GM19023 (cell line): Measurements from ENCODE around the gene PXDN.
A peak's percentile ranks its signal among the peaks of the same experiment; 100 is the strongest.
"Not testable (repeated sequence)": the region's sequence is repeated elsewhere in the genome, so short reads cannot be mapped to it uniquely, and the experiment has no call there.

Experiments used
- ATAC-seq: cut with Tn5 transposase; IDR thresholded peaks from one replicate; pipeline ENCODE4 v1.9.1; 2021; ENCODE audit warnings: mild to moderate bottlenecking, moderate library complexity; ENCODE audit not compliant: unreplicated experiment

PXDN gene

DNA sequence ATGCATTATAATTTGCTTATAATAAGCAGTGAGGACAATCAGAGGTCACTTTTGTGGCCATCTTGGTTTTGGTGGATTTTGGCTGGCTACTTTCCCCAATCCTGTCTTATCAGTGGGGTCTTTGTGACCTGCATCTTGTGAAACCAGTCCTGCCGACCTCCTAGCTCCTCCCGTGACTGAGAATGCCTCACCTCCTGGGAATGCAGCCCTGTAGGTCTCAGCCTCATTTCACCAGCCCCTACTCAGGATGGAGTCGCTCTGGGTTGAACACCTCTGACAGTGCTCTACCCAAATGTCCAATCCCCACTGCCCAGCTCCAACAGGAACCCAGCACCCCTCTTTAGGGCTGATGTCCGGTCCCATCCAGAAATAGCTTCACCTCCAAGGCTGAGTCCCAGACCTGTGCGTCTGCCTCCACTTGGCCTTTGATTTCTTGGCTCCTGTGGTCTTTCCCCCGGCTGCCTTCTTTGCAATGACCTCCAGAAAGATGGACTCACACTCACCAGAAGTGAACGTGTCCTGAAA, 31.3 kb upstream of the PXDN start:
- ATAC-seq: no peak

DNA sequence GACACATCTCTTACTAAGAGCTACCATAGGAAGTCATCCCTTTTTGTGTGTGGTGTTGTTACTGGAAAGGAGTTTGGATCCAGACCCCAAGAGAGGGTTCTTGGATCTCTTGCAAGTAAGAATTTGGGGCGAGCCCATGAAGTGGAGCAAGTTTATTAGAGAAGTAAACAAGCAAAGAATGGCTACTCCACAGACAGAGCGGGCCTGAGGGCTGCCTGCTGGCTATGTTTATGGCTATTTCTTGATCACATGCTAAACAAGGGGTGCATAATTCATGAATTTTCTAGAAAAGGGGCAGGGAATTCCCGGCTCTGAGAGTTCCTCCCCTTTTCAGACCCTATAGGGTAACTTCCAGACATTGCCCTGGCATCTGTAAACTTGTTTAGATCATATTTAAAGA, 30.6 kb upstream of the PXDN start:
- no peak for ATAC-seq

DNA sequence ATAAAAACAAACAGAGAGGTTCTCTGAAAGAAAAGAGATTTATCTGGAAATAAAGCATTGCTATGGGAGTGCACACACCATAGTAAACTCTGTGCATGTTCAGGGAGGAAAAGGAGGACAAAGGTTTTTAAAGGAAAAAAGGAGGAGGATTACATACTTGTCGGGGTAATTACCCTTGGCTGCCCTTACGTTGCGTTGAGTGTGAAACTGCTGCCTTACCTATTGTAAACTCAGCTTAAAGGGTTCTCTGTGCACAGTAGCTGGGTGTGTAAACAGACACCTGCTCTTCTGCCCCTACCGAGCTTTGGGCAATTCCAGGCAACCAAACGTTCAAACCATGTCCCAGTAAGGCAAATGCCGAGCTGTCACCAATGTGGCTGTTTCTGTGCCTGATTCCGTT, 29.6 kb upstream of the PXDN start:
- ATAC-seq: no peak

DNA sequence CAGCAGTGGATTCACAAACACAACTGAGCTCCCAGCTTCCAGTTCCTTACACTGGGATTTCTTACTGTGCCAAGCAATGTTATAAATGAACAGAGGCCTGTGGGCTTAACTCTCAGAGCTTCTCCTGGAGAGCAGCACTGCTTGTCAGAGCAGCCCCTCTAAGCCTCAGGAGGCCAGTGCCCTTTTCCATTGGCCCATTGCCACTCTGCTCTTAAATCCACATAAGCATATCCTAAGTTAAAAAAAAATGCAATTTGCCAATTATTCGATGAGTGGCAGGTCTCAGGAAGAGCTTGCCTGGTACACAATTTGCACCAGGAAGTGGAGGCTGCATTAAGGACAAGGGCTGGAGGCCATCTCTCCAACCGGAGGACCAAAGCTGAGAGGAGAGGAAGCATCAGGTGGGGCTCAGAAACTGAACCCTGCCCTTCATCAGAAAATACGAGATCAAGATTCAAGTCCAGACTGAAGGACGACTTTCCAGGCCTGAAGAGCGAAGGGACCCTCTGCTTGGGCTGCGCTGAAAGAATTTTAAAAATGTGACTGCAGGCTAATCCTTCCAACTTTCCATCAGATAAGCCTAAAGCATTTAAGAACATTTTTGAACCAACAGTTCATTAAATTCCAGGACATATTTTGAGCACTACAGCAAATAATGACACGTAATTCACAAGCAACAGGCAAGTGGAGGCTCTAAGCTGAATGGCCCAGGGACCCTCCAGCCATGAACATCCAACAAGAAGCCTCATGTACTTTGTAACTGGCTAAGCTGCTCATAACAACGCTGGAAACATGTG, 28.4 kb upstream of the PXDN start:
- no peak for ATAC-seq

DNA sequence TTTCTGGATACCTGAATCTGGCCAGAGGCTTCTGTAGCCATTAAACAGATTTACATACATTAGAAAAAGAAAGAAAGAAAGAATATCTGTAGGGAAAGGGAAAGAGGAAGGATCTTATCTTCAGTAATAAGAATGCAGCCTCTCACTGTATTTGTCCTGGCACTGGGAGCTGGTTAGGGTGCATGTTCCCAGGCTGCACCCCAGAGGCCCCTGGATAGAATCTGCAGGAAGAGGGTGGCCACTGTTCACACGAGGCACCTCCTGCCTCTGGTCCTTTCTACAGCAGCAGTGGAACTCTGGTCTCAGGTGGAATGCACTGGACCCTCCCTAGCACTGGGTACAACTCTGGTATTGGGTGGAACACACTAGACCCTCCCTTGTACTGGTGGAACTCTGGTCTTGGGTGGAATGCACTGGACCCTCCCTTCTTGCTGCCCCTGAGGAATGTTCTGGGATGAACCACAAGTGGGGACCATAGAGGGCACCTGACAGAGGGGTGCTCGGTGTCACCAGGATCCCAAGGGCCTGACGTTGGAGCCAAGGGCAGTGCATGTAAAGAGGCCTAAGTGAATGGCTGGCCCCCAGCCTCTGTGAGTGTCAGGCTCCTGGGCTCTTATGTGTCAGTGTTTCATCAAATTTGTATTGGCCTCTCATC, 27.4 kb upstream of the PXDN start:
- ATAC-seq: no peak

DNA sequence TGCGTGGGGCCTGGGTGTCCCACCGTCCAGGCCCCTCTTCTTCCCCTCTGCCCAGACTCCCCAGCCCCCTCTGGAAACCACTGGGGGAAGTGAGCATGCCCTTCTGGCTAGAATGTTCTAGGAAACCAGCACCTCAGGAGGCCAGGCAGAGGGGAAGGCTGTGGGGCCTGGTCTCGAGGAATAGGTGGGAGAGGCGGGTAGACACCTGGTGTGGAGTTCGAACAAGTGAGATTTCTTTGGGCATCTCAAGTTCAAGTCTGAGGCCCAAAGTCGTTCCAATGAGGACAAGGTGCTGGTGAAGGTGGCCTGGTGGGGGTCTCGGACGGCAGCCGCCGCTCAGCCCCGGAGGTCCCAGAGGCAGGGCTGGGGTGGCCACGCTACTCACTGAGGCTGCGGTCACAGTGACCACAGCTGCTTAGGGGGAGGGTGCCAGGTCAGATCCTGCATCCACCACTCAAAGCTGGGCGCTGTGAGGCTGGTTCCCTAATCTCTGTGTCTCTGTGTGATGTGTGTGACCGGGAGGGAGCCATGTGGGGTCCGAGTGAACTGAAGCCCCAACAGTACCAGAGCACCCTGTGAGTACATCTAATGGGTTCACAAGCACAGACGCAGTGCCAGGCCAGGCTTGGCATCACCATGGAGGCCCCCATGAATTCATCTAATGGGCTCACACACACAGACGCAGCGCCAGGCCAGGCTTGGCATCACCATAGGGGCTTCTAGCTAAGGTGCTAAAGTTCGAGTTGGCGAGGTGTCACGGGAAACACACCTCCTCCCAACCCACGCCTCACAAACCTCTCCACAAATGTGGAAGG, 26.5 kb upstream of the PXDN start:
- ATAC-seq: no peak

DNA sequence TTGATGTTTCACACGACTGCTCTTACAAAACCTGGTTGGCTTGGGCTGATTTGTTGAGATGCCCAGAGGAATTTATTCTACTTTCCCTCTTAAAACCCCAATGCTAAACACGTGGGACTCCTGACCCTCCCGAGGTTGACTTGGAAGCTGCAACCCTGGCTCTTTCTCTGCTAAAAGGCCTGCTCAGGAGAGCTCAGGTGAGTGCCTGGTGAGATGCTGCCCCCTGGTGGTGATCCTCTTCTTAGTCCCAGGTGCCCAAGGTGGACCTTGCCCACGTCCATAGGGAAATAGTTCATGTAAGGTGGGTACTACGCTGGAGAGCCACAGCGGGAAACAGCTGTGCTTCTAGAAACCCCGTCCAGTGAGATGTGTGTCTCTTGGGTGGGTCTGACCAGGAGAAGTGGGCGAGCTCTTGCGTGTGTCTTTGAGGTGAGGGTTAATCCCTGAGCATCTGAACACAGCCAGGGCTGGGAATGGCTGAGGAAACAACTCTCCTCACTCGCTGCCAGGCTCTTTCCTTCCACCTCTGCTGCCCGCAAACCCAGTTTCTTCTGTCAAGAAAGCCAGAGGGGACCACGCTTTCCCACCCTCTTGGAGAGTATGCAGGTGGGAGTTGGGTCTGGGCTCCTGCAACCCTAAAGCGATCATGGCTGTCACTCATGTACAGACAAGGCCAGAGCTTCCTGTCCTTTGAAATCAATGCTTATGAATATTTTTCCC, 25.5 kb upstream of the PXDN start:
- peak; percentile 73 for ATAC-seq

DNA sequence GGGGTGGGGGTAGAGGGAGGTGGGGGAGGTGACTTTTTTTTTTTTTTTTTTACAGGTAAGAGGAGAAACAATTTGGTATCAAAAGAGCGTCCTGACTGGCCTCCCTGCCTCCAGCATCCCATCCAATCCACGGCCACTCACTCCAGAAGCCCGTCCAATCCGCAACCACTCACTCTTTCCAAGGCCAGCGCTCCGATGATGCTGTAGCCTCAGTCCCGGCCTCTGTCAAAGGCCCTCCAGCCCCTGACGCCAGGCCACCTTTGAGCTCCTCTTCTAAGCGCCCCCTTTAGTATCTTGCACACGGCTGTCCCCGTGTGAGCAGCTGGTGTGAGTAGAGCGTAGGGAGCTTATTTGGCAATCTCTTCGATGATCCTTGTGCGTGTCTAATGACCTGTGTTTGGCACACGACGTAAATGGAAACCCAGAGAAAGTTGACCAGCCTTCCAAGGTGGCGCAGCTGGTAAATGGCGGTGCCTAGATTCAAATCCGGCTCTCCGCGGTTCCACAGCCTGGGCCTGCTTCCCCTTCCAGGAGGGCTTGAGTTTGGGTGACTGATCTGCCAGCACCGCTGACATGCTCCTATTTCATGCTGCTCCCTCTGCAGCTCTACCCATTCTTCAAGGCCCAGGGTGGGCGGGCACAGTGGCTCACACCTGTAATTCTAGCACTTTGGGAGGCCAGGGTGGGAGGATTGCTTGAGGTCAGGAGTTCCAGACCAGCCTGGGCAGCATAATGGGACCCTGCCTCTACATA, 23.8 kb upstream of the PXDN start:
- ATAC-seq: no peak

DNA sequence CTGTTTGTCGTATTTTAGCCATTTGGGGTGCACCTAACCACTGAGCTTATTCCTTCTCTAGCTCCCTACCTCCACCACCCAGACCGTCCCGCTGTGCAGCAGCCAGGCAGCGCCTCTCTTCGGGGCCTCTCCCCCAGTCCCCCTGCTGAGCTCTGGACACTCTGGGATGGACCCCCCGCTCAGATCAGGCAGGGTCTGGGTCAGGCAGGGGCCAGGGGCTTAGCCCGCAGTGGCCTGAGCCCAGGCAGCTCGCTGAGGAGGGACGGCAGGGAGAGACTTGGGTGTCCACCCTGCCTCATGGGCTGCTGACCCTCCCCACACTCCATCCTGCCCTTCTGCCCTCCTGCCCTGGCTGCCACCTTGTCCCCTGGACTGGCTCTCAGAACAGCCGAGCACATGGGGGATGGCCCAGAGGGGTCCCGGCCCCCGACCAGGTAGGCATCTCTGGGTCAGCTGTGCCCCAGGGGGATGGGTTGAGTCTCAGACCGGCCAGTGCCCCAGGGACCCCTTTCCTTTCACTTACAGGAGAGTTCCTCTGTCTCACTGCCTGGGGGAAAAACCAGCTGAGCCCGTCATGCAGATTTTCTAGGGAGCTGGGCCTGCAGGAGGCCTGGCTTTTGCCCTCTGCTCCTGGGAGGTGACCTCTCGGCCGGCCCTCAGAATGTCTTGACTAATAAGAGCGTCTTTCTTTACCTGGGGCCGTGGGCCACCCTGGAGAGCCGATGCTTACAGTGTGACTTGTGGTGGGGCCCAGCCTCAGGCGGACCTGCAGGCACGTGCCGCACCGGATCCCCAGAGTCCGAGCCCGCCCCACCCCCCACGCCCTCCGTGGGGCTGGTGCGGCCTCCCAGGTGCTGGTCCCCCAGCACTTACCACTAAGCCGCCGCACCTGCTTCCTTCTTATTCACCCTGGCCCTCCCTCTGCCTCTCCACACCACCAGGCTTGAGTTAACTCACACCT, 22.8 kb upstream of the PXDN start:
- ATAC-seq: no peak

DNA sequence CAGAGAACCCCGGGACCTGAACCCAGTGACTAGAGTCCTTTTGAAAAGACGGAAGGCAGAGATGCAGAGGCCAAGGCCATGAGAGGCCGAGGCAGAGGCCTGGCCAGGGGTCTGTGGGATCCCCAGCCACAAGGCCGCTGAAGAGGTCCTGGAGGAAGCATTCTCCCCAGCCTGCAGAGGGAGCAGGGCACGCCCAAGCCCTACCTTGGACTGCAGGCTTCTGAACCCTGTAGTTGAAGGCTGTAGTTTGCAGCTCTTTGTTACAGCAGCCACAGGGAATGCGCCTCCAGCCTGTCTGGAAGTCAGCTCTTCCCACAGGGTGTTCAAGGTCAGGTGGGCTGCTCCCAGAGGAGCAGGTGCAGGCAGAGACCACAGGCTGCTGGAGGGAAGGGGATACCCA, 22.1 kb upstream of the PXDN start:
- ATAC-seq: no peak

DNA sequence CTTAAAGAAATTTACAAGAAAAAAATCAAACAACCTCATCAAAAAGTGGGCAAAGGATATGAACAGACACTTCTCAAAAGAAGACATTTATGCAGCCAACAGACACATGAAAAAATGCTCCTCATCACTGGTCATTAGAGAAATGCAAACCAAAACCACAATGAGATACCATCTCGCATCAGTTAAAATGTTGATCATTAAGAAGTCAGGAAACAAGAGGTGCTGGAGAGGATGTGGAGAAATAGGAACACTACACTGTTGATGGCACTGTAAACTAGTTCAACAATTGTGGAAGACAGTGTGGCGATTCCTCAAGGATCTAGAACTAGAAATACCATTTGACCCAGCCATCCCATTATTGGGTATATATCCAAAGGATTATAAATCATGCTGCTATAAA, 20.9 kb upstream of the PXDN start:
- ATAC-seq: not testable (repeated sequence)

DNA sequence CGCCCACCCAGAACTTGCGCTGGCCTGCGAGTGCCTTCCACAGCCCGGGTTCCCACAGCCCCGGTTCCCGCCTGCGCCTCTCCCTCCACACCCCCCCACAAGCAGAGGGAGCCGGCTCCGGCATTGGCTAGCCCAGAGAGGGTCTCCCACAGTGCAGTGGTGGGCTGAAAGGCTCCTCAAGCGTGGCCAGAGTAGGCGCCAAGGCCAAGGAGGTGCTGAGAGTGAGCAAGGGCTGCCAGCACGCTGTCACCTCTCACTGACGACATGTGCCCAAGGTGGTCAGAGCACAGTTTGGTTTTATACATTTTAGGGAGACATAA, 15.3 kb upstream of the PXDN start:
- ATAC-seq: no peak

DNA sequence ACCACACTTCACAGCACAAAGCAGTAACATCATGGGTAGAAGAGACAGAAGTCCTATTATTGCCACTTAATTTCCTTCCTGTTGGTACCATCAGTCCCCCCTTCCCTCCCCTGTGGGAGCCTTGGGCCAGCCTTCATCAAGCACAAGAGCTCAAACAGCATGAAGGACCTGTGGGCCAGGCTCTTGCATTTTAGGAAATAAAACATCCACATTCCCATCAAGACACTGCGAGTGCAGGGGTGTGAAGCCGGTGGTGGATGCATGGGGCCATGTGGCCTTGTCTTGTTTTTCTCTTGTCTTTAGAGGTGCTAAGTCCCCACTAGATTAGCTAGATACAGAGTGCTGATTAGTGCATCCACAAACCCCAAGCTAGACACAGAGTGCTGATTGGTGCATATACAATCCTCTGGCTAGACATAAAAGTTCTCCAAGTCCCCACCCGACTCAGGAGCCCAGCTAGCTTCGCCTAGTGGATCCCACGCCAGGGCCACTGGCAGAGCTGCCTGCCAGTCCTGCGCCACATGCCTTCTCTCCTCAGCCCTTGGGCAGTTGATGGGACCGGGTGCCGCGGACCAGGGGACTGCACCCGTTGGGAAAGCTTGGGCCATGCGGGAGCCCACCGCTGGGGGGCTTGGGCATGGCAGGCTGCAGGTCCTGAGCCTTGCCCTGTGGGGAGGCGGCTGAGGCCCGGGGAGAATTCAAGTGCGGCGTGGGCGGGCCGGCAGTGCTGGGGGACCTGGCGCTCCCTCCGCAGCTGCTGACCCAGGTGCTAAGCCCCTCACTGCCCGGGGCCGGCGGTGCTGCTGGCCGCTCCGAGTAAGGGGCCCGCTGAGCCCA, 14.7 kb upstream of the PXDN start:
- ATAC-seq: no peak

DNA sequence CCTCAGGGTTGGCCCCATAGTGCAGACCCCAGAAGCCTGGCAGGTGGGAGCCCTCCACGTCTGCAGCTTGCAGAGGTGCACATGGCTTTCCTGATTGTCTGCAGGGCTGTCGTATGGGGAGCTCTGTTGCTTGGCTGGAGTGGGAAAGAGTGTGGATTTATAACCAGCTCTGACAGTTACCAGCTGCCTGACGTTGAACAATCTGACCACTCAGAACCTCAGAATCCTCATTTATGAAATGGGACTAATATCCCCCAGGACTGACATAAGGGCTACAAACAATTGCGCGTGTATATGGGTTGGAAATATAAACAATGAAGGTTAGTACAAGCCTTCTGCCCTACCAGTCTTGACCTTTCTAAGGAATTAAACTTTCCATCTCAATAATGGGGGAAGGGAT, 13.9 kb upstream of the PXDN start:
- ATAC-seq: no peak

DNA sequence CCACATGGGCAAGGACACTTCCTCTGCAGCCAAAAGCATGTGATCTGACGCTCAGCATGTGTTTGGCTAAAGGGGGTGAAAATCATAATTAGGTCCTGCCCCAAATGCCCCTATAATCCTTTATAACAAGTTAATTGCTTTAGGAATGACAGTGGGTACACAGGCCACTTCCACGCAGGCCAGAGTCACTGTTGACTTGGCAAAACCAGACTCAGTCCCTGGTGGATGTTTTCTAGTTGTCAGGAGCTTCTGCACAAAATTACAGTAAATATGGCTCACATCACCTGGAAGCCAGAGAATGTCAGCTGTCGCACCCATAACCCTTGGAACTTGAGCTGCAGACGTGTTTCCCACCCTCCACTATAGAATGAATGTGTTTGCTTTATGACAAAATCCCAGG, 13.3 kb upstream of the PXDN start:
- no peak for ATAC-seq

DNA sequence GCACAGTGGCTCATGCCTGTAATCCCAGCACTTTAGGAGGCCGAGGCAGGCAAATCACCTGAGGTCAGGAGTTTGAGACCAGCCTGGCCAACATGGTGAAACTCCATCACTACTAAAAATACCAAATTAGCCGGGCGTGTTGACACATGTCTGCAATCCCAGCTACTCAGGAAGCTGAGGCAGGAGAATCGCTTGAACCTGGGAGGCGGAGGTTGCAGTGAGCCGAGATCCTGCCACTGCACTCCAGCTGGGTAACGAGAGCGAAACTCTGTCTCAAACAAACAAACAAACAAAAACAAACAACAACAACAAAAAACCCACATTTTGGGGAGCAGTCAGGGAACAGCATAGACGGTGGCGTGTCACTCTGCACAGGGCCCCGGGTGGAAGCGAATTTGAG, 12.8 kb upstream of the PXDN start:
- not testable (repeated sequence) for ATAC-seq

DNA sequence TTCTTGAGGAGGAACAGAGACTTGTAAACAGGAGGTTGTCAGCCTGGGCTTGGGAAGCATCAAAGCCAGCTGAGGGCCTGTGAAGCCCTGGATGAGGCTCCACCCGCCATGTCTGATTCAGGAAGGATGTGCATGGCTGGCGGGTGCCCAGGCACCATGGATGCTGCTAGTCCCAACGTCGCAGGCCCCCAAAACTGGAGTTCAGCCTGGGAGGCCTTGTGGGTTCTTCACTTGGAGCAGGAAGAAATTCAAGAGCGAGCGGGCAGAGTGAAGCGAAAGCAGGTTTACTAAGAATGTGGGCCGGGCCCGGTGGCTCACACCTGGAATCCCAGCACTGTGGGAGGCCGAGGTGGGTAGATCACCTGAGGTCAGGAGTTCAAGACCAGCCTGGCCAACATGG, 12.1 kb upstream of the PXDN start:
- no peak for ATAC-seq

DNA sequence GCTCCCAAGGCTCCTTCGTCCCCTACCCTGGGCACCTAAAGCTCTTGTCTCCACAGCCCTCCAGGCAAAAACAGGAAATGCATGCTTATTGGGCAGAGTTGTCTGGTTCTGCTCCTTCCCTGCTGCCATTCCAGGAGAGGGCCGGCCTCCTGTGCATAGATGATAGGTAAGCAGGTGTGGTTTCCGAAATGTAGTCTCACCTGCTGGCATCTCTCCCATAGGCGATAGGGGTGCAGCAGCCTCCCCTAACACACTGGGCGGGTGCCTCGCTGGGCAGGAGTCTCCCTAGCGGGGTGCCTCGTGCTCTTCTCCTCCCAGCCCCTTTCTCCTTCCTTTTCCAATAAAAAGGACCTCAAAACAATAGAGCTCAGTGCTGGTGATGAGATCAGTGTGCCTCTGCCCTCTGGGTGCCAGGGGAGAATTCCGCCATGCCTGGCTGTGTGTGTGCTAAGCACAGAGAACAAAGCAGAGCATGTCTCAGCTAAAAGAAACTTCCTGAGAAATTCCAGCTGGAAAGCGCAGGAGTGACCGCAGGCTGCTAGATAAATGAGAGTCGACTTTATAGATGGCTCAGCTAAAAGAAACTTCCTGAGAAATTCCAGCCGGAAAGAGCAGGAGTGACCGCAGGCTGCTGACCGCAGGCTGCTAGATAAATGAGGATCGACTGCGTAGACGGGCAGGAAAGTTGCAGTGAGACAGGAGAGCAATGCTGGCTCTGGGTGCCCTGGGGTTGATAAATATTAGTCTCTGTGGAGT, 11.3 kb upstream of the PXDN start:
- no peak for ATAC-seq
